GM21576 (cell line): Measurements from ENCODE around the gene DIAPH3.
"Not testable (repeated sequence)": the region's sequence is repeated elsewhere in the genome, so short reads cannot be mapped to it uniquely, and the experiment has no call there.

Experiments
- ATAC-seq: cut with Tn5 transposase; IDR thresholded peaks from one replicate; pipeline ENCODE4 v1.9.1; 2021; ENCODE audit warnings: mild to moderate bottlenecking, moderate library complexity; ENCODE audit not compliant: unreplicated experiment

DIAPH3 gene, protein sequence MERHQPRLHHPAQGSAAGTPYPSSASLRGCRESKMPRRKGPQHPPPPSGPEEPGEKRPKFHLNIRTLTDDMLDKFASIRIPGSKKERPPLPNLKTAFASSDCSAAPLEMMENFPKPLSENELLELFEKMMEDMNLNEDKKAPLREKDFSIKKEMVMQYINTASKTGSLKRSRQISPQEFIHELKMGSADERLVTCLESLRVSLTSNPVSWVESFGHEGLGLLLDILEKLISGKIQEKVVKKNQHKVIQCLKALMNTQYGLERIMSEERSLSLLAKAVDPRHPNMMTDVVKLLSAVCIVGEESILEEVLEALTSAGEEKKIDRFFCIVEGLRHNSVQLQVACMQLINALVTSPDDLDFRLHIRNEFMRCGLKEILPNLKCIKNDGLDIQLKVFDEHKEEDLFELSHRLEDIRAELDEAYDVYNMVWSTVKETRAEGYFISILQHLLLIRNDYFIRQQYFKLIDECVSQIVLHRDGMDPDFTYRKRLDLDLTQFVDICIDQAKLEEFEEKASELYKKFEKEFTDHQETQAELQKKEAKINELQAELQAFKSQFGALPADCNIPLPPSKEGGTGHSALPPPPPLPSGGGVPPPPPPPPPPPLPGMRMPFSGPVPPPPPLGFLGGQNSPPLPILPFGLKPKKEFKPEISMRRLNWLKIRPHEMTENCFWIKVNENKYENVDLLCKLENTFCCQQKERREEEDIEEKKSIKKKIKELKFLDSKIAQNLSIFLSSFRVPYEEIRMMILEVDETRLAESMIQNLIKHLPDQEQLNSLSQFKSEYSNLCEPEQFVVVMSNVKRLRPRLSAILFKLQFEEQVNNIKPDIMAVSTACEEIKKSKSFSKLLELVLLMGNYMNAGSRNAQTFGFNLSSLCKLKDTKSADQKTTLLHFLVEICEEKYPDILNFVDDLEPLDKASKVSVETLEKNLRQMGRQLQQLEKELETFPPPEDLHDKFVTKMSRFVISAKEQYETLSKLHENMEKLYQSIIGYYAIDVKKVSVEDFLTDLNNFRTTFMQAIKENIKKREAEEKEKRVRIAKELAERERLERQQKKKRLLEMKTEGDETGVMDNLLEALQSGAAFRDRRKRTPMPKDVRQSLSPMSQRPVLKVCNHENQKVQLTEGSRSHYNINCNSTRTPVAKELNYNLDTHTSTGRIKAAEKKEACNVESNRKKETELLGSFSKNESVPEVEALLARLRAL

DNA sequence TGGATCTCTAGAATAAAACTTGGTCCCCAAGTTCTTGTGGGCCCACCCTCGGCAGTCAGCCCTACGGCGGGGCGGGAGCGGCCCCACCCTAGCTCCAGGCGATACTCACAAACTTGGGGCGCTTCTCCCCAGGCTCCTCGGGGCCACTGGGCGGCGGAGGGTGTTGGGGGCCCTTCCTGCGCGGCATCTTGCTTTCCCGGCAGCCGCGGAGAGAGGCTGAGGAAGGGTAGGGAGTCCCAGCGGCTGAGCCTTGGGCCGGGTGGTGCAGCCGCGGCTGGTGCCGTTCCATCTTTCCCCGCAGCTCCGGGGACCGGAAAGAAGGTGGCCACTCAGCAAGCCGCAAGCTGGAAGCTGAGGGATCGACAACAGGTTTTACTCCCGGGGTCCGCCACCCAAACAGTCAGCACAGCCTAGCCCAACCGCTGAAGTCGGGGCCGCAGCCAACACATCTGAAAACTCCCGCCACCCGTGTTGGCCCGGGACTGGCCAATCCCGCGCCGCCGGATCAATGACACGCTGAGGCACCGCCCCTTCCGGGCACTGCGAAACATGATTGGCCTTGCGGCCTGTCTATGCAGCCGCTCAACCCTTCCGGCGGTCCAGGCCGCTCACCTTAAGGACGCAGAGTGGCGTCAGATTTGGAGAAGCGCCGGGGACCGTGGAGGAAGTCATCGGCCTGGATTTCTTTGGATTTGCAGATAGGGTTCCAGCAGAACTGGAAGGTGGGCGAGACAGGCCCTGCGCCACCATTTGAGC is at the start of gene DIAPH3:
TSS of gene DIAPH3 (minus strand) at position 451 of the 756 bp plus-strand sequence. CDS start at position 289, 162 bp downstream.
- peak; percentile 100 for ATAC-seq

DNA sequence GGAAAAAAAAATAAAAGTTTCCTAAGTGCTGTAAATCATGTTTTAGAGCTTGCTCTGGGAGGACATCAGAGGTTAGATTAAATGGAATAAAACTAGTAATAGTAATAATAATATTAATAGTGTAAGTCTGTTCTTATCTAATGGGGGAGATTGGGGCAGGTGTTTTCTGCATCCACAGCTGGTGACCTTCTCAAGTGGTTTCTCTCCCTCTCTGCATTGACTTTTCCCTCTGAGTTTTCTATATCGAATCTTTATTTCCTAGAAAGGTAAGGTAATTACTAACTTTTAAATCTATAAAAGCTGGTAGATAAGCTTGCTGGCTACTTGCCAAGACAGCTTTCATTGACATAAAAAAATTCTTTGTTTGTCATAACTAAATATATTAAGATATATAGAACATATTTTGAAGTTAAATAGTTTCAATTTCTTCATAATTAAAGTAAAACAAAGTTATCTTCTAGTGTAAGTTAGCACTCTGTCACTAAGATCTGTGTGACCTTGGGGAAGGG is 49.6 kb upstream of the DIAPH3 start:
- ATAC-seq = no peak

DNA sequence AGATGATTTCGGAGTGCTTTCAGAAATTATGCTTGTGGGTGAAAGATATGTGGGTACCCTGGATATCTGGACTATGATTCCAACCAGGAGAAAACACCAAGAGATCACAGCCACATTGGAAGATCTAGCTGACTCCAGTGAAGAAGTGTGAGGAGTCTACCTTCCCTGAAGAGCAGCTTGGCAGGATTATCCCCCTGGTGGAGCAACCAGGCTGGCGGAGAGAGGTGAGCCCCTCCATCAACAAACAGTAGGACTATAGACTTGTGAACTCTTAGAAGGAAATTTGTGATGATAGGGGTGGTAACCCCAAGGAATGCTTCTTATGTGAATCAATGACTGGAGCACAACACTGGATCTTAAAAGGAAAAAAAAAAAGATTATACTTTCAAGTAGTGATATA is 47.8 kb upstream of the DIAPH3 start:
- ATAC-seq = no peak

DNA sequence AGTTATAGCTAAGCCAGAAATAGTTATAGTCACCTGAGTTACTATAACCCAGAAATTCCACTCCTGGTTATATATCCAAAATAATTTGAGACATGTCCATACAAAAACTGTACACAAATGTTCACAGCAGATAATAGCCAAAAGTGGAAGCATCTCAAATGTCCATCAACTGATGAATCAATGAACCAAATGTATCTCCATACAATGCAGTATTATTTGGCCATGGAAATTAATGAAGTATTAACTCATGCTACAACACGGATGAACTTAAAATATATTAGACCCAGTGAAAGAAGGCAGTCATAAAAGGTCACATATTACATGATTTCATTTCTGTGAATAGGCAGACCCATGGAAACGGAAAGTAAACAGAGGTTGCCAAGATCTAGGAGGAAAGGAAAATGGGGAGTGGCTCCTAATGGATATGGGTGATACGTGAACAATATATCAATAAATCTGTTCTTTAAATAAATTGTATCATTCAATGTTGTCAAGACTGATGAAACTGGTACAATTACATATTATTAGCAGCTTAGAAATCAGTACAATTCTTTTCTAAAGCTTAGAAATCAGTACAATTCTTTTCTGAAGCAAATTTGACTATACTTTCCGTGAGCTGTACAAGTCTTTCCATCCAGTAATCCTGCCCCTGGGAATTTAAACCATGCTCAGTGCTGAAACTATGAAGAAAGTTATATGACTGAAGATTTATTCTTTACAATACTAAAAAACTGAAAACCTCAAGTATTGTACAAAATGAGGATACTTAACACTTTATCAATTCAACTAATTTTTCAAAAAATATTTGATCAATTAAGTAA is 47.0 kb upstream of the DIAPH3 start:
- no peak for ATAC-seq

DNA sequence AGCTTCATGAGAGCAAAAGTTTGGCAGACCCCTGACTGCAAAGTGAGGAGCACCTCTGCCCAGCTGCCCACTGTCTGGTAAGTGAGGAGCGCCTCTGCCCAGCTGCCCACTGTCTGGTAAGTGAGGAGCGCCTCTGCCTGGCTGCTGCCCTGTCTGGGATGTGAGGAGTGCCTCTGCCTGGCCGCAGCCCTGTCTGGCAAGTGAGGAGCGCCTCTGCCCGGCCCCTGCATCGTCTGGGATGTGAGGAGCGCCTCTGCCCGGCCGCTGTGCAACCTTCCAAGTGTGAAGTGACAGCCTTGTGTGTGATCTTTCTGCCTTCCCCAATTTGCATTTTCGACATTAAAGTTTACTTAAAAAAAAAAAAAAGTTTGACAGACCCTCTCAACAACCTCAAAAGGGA is 41.8 kb upstream of the DIAPH3 start:
- ATAC-seq = not testable (repeated sequence)

DNA sequence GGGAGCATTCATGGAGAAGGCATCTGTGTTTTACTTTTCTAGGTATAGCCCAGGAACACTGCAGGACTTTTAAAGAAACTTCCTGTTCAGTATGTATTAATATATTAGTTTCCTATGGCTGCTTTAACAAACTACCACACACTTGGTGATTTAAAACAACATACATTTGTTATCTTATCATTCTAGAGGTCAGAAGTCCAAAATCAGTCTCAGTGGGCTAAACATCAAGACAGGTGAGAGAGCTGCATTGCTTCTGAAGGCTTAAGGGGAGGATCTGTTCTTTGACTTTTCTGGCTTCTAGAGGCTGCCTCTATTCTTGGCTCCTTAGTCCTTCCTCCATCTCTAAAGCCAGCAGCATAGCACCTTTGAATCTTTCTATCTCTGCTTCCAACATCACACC is 37.6 kb upstream of the DIAPH3 start:
- no peak for ATAC-seq

DNA sequence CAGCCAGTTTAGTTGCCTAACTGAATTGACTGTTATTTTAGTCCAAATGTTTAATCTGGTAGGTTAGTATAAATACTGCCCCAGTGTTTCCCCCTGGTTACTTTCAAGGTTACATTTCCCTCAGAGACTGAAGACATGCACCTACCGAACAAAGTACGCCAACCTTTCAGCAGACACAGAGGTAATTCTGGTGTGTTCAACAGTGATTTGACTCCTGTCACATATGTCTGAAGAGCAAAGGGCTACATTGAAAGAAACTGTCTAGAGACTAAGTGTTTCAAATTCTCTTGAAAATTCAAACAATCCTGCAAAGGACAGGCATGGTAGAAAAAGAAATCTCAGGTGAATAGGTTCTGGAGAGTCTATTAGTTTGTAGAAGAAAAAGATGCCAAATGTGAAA is 32.2 kb upstream of the DIAPH3 start:
- ATAC-seq = not testable (repeated sequence)

DNA sequence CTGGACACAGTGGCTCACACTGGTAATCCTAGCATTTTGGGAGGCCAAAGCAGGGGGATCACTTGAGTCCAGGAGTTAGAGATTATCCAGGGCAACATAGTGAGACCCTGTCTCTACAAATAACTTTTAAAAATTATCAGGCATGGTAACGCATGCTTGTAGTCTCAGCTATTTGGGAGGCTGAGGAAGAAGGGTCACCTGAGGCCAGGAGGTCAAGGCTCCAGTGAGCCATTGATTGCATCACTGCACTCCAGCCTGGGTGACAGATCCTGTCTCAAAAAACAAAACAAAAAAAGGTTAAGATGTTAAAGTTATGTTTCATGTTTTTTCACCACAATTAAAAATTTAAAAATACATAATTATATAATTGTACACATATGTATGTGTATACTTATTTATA is 19.2 kb upstream of the DIAPH3 start:
- no peak for ATAC-seq

DNA sequence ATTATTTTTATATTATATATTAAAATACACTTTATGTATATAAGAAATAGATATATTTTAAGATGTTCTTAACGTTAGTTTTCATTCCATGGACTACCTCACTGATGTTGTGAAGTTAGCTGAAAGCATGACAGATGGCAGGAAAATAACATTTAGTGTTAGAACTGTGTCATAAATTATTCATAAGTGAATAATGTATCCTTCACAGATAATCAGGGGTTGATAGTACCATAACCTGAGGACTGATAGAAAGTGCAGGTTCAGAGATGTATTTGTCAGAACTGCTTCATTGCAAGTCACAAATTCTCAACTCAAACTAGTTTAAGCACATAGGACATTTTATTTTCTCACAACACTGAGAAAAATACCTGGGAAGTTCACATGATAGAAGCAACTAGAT is 14.6 kb upstream of the DIAPH3 start:
- ATAC-seq = no peak

DNA sequence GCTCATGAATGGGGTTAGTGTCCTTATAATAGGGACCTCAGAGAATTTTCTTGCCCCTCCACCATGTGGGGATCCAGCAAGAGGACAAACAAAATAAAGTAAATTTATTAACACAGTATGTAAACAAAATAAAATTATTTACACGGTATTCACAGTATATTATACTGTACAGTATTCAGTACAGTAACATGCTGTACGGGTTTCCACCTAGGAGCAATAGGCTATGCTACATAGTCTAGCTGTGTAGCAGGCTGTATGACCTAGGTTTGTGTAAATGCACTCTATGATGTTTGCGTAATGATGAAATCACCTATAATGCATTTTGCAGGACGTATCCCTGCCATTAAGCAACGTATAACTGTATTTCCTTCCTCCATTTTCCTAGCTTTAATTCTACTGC is 11.8 kb upstream of the DIAPH3 start:
- ATAC-seq = no peak

DNA sequence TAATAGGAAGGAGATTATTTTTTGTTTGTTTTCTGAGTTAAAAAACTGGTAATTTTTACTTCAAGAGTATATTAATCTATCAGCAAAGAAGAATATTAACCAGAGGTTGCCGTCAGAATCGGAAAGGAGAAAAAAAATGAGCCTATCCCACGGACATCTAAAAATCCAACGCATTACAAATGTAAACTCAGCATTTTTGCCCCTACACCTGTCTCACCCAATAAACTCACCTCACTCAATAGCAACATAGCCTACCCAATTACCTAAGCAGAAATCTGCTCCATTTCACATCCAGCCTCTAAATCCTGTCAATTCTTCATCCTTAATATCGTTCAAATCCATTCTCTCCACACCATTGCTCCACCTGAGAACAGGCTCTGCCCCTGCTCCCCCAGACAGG is 10.4 kb upstream of the DIAPH3 start:
- ATAC-seq = no peak

DNA sequence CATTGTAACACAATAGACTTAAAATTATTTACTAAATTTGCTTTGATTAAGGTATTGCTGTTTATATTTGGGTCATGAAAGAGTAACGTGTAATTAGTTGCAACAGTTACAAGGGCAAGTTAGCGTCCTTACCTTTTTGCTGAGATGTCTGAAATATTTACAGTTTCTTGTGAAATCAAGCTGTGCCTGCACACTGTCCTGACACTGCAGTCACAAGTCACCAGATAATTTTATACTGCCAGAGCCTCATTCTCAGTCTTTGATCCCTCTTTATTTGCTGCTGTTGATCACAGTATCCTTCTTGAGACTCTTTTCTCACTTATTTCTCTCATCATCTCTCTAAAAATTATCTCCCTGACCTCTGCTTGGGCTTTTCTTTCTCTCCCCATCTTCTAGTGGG is 8.4 kb upstream of the DIAPH3 start:
- no peak for ATAC-seq

DNA sequence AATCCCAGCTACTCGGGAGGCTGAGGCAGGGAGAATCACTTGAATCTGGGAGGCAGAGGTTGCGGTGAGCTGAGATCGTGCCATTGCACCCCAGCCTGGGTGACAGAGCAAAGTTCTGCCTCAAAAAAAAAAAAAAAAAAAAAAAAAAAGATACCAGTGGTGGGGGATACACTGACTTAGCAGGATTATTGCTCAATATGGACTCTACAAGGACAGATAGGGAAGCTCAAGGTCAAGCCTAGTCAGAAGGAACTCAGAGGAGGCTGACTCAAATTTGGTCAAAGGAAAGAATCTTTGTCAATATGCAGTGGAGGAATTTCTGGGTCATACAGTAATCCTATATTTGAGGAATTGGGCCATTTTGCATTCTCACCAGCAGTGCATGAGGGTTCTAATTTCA is 6.7 kb upstream of the DIAPH3 start:
- no peak for ATAC-seq

DNA sequence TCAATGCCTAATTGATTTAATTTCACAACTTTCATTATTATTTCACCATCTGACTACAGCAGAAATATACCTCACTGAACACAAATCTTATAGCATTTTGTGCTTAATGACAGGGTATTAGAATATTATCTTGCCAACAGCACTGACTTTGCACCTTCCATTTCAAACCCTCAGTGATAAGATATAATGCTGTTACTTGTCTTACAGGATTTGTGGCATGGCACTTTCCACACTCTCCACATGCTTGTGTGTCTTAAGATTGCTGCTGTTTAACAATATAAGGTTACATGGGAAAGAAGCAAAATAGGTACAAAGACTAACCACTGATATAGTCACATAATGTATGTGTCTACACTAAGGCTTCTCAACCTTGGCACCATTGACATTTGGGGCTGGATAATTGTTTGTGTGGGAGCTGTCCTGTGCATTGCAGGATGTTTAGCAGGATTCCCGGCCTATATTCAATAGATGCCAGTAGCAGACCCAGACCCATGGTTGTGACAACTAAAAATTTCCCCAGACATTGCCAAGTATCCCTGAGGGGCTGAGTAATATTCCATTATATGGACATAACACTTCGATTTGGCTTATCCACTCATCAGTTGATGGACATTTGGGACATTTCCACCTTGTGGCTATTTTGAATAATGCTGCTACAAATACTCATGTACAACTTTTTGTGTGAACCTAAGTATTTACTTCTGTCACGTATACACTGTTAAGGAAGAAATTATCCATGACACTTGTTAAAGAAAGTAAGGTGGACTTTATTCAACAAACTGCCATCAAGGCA is 5.7 kb upstream of the DIAPH3 start:
- ATAC-seq = no peak

DNA sequence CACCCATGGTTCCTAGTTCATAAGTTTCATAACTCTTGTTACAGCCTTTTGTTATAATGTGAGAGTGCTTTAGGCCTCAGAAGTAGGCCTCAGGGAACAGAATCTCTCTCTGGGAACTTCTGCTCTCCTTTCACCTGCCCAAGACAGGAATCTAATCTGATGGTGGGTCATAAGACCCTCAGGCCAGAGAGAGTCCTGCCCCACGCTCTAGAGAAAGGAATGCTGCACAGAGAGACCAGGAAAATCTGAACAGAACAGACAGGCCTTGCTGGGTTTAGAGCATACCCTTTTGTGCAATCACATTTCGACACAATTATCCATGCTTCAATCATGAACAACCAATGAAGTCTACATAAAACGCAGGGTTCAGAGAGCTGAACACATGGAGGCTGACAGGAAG is 3.4 kb upstream of the DIAPH3 start:
- no peak for ATAC-seq

DNA sequence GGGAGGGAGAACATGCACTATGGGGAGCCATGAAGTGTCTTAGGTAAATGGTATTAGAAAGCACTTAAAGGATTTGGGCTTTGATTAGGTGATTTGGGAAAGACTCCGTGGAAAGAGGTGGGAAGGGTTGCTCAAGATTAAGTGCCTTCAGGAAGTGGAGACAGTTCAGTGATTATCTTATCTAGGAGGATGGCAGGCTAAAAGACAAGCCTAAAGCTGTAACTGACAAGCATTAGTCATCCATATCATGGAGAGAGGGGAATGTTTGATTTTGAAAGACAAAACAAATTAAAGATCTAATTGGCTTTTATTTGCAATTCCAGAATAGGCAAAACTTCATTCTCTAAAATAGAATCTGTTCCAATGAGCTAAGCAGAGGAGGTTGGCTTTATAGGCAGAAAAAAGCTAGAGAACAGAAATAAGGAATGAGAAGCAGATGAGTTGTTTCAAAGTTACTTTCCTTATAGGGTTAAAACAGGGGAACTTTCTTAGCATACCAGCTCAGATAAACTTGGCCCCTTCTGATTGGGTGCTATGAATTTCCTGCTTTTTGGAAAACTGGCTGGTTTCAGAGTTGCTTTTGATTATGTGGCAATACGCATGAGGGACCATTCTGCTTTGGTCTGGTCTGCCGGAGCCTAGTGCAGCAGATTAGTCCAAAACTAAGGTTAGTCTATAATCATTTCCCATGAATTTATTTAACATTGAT is 1.8 kb upstream of the DIAPH3 start:
- no peak for ATAC-seq

DNA sequence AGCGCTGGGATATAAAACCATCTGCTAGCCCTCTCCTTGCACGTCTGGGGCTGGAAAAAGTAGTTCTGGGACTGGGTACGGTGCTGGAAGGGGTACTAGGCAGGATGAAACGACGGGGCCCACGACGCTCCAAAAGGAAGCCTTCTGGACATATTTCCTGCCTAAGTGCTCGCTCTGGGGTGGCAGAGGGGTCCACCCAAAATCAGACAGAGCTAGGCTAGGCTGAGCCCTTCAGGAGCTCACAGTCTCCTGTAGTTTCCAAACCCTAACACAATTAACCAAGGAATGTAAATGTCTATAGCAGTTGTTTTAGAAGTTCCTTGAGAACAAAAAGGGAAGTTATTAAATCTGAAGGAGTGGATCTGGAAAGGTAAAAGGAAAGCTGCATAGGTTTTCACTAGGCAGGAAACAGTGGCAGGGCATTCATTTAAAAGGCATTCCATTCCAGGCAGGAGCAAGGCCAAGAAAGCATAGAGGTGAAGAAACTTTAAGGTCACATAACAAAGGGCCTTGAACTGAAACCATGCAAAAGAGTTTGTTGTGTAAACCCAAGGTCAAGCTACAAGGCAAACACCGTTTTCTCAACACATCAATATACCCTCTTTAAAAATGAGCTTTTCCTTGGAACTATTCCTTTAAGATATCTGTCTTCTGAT is 634 bp upstream of the DIAPH3 start:
- peak; percentile 24 for ATAC-seq

DNA sequence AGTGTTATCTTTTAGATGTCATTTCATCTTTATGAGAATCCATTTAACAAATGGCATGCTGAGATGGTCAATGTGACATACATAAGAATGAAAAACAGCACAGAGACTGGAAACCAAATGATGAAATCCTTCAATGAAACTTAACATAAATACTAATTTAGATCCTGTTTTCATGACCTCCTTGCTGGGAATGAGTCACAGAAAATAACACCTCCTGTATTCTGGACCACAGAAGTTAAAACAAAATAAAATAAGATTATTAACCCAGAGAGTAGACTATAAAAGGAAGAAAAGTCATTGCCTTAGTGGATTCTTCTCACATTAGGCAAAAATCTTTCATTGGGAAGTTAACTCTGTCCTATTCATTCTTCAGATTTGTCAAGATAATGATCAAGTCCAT is 1.6 kb downstream of the DIAPH3 start:
- no peak for ATAC-seq
